ENCODE data around the gene RYR3.
A peak's percentile ranks its signal among the peaks of the same experiment; 100 is the strongest.

Gene RYR3

DNA sequence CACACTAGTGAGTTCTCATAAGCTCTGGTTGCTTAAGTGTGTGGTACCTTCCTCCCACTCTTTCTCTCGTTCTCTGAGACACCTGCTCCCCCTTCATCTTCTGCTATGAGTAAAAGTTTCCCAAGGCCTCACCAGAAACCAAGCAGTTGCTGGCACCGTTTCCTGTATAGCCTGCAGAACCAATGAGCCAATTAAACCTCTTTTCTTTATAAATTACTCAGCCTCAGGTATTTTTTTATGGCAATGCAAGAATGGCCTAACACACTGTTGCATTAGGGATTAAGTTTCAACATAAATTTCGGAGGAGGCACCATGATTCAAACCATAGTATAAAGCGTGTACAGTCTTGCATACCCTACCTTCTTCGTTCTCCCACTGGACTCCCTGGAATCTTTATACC lies 405.3 kb downstream of the RYR3 start:
- DNase-seq (ENCODE audit: low spot score) = no peak

DNA sequence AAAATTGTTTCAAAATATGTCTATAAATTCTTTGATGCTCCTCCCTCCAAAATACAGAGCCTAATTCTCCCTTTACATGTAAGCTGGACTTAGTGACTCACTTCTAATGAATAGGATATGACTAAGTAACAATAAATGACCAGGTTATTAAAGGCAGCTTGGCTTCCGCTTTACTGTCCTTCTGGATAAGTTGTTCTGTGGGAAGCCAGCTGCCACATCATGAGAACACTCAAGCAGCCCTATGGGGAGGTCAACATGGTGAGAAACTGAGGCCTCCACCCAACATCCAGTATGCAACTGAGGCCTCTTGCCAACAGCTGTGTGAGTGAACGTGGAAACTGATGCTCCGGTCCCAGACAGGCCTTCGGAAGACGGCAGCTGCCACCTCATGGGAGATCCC lies 410.2 kb downstream of the RYR3 start:
- no peak for DNase-seq (ENCODE audit: low spot score)

DNA sequence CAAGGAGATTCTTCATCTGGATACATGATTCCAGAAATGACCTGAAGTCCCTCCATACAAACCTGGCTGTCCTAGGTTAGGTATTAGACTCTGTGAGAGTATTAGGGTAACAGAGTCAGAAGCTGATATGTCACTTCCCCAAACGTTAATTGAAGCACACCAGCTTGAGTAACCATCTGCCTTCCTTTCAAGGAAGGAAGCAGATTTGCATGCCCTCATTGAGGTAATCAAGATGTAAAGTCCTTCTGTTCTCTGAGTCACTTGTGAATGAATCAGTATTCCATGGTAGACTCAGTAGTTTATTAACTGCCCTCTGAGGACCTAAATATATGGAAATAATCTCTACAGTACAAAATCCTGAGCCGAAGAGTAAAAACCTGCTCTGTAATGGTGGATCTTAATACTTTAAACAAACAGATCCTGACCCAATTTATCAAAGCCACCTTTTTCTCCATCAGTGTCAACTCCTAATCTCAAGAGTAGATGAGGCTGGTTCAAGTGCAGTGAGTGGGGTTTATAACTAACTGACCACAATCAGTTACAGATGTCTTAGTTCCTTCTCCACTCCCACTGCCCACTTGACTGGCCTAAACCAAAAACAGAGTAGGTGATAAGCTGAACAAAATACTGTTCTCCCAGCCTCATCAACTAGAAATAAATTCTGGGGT lies 411.4 kb downstream of the RYR3 start:
- no peak for DNase-seq (ENCODE audit: low spot score)

DNA sequence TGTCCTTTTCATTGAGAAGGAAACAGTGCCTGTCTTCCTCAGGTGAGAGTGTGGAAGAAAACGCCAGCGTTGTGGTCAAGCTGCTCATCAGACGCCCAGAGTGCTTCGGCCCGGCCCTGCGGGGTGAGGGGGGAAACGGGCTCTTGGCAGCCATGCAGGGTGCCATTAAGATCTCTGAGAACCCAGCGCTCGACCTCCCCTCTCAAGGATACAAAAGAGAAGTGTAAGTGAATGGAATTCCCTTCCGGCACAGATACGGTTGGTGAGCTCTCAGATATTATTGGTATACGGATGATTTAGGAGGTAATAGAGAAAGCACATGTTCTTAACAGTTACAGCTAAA lies 411.9 kb downstream of the RYR3 start:
- no peak for DNase-seq (ENCODE audit: low spot score)

DNA sequence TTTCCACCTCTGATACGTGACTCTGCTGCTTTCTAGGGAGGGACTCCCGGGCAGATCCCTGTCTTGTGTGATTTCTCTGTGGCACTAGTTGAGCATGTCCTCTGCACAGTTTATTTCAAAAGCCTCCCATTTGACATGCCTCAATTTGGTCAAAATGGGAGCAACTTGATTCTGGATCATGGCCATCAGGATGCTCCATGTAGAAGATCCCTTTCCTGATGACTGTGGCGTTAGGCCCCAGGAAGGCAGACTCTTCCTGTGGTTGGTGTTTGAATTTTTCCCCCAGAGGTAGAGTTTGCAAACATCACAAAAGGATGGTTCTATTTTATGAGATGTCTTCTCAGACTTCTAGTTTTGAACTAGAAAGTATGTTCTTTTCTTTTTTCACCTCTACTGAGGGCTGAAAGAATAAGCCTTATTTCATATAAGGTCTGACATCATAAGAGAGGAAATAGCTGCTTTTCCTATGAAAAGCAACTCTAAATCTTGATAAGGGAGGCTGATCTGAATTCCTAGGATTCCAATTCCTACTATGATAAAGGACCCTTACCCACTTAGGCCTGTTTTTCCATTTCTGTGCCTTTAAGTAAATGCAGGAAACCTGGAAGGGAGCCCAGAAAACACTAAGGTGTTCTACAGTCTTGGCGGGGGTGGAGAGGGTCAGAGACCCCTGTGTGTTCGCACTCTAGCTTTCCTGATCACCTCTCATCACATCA lies 413.7 kb downstream of the RYR3 start:
- DNase-seq (ENCODE audit: low spot score) = no peak

DNA sequence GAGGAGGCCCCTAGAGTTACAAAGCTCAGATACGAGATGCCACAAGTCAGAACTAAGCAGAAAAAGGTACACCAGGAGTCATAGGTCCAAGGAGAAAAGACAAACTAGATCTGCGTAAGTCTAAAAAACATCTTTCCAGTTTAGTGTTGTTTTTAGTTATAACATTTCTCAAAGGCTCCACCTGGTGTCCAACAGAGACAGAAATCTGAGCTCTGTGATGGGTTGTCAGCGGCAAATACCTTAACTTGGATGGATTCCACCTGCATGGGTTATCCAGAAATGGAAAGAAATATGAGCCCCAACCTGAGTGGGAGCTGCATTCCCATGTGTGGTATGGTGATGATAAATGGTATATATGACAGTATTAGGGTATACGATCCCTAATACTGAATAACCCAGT lies 418.9 kb downstream of the RYR3 start:
- no peak for DNase-seq (ENCODE audit: low spot score)

DNA sequence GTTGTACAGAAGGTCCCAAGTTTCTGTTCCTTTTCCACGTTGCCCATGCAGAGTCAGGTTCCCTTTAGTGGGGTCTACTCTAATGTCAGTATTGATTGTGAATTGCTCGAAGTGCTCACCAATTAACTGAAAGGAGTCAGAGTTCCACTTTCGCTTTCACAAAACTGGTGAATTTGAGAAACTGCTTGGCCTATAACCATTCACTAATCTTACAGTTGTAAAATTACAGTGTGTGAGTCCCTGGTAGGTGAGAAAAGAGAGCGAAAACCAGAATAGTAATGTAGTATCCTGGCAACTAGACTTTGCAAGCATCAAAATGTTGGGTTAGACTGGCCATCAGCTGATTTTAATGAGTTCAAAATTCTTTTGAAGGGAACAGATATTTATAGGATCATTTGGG lies 420.0 kb downstream of the RYR3 start:
- DNase-seq (ENCODE audit: low spot score) = no peak

DNA sequence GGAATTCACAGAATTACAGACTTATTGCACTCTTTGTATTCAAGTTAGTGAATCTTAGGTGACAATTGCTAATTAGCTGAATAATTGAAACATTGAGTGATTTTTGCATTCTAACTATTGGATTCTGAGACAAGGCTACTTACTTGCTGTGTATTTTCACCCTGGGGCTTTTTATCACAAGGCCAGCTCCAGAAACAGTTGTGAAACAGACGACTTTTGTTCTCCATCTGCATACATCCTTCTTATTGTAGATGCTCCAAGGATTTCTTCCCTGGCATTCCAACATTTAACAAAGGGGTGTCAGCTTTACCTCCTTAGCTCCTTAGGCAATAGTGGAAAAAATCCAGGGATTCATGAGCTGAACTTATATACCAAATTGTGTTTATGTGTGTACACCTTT lies 424.4 kb downstream of the RYR3 start:
- no peak for DNase-seq (ENCODE audit: low spot score)

DNA sequence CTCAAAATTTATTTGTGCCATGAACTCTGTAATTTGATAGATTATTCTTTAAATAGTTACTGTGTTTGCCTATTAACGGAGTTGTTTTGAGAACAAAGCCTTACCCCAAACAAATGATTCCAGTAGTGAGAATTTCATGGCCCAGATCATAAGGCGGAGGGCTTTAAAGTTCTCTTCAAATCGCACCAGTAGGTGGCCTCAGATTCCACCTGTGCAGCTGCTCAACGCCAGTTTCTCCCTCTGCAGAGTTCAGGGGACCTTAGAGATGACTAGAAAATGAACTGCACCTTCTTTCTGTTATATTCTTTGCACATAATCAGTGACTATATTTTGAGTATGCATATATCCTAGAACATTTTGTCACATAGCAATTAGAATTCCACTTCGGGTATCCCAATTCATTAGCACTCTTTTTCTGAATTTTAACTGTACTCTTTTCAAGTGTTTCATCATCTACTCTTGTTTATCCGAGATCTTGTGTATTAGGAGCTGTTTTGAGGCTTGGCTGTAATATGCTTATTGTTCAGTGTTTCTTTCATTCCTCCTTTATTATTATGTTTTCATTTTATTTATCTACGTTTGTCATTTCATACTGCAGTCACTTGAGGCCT lies 425.0 kb downstream of the RYR3 start:
- no peak for DNase-seq (ENCODE audit: low spot score)

DNA sequence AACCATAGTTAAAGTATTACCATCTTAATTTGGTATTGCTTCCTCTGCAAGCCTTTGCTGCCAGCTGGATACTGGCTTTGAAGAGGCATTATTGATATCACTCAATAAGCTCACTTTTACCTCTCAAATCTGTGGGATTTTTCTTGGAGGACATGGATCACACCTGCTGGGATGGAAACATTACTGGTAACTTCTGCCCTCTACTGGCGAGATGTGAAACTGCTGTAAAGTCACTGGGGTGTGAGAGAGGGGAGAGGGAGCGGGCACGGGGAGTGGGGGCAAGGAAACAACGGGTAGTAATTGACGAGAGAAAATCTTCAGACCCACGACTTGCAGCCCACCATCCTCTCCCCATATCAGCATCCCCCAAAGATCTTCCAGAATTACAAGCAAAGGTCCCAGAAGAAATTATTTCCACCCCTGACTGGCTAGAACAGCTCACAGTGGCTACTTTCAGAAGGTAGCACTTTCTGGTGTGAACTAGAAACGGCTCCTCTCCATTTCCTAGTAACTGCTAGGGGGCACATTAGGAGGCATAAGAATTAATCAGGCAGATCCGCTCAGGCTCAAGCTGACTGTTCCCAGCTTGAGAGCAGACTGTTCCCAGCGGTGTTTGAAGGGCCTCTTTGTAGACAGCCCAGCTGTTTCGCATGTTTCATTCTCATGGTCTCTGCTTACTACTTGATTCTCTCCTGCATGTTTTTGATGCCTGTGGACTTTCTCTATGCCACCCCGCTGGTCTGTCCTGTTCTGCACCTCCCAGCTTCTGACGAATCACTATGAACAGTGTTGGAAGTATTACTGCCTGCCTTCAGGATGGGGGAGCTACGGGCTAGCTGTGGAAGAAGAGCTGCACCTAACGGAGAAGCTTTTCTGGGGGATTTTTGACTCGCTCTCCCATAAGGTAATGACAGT lies 427.2 kb downstream of the RYR3 start:
- DNase-seq (ENCODE audit: low spot score) = peak; percentile 9

DNA sequence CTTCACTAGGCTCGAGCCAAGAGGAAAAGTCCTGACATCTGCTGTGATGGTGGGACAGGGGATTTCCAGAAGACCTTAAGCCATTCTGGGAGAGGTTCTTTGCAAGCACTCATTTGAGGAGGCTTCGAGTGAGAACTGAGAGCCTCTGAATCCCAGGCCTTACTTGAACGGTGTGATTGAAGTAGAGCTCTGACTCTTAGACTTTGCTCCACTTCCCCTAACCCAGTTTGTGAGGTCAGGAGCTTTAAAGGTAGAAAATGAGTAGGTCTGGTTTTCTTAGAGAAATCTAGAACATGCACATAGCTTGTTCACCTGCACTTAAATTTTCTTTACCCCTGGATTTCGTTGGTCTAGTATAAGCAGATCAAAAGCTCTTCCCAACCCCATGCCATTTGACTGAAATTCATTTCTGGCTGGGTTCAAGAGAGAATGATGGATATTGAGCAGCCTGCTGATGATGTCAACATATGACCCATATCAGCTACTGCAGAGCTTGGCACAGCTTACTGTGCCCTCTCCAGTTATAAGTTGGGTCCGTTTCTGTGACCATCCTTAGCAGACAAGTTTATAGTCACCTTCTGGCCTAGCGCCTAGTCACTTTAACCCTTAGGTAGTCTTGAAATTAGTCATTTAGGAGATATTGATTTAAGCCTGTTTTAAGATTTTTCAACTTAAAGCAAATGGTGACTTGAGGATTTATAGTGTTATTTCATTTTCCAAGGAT lies 428.3 kb downstream of the RYR3 start:
- DNase-seq (ENCODE audit: low spot score) = no peak

DNA sequence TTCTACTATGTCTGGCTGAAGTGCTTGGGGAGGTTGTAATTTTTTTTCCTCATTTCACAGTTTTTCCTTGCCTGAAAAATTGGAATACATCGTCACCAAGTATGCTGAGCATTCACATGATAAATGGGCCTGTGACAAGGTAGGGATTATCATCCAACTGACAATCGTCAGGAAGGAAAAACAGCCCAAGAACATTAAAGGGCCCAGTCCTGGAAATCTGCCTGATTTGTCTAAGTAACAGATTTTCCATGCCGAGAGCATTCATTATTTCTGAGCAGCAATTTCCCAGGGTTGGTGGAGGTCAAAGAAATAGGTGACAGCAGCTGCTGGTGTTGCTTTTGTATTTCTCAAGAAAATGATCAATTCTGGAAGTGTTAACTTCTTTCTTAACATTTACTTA lies 431.5 kb downstream of the RYR3 start:
- no peak for DNase-seq (ENCODE audit: low spot score)

DNA sequence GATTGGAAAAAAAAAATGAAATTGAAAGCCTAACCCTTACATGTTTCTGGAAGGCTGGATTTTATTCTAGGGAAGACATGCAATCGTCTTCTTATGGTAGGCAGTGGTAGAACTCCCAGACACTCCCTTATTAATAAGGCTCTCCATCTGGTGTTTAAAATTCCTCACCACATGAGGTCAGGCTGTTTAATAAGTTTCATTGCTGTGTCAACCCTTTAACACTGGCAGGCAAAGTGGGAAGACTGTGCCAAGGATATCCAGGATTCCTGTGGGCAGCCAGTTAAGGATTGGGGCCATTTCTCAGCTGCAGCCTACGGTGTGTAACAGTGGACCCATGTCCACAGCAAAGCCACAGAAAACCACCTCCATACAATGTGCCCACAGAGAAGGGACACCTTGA lies 432.0 kb downstream of the RYR3 start:
- no peak for DNase-seq (ENCODE audit: low spot score)

DNA sequence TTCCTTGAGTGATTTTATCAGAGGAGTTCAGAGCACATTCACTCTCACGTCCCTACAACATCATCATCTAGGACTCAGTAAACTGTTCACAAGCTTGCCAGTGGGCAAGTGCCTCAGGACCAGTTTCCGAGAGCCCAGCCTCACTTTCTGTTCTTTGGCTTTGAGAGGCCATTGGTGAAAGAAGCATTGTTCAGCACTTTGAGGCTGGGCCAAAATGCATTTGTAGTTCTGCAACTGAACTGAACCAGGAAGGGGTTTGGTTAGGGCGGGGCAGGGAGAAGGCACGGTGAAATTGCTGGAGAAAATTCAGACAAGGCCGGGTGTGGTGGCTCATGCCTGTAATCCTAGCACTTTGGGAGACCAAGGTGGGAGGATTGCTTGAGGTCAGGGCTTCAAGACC lies 435.4 kb downstream of the RYR3 start:
- no peak for DNase-seq (ENCODE audit: low spot score)

DNA sequence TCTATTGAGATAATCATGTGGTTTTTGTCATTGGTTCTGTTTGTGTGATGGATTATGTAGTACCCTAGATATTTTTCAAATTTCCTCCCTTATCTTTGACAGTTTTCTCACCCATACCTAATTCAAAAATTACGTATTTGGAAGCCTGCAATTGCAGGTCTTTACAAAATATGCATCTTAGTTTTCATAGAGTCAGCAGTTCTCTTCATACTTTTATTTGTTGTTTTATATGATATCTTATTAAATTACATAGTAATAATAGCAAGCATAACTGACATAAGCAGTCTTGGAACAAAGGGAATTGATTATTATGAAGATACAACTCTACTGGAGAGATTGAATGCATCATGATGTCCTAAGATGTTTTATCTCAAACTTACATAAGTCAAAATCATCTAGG lies 442.2 kb downstream of the RYR3 start:
- no peak for DNase-seq (ENCODE audit: low spot score)

DNA sequence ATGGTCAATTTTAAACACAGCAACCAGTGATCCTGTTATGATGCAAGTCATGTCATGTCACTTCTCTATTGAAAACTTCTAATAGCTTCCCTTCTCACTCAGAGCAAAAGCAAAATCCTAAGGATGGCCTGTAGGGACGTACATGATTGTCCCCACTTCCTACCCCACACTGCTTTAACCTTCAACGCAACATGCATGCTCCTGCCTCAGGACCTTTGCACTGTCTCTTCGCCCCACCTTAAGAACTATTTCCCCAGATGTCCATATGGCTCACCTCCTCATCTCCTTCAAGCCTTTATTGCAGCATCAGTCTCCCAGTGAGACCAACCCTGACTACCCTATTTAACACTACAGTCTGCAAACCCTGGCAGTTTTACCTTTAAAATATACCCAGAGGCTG lies 443.5 kb downstream of the RYR3 start:
- DNase-seq (ENCODE audit: low spot score) = no peak

DNA sequence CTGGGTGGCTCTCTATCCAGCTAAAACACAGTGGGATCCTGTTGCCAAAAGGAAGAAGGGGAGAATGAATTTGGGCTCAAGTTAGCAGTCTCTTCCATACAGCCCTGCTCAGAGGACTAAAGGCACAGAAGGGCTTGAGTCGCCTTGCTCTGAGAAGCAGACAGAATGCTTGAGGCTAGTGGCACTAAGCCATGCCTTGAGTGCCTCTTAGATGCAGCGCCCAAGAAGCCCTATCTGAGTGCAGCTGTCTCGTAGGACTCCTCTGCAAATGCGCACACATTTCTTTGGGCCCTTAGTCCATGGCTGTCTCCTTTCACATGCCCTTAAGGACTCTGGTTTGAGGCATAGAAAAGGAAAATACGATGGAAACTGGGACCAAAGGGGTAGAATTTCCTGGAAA lies 446.2 kb downstream of the RYR3 start:
- no peak for DNase-seq (ENCODE audit: low spot score)

DNA sequence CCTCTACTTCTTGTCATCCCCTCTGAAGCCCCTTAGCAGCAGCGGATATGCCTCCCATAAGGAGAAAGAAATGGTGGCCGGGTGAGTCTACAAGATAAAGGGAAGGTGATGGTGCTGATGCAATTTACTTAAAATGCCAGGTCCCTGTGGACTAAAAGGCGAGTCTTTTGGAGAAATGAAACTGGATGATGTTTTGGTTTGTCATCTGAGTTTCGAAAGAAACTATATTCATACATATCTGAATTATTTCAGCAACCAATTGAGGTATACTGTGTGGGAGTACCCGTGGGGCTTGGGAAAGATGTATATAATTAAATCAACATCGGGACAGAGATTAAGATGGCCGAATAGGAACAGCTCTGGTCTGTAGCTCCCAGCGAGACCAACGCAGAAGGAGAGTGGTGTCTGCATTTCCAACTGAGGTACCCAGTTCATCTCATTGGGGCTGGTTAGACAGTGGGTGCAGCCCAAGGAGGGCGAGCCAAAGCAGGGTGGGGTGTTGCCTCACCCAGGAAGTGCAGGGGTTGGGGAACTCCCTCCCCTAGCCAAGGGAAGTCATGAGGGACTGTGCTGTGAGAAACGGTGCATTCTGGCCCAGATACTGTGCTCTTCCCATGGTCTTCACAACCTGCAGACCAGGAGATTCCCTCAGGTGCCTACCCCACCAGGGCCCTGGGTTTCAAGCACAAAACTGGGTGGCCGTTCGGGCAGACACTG lies 446.9 kb downstream of the RYR3 start:
- no peak for DNase-seq (ENCODE audit: low spot score)

DNA sequence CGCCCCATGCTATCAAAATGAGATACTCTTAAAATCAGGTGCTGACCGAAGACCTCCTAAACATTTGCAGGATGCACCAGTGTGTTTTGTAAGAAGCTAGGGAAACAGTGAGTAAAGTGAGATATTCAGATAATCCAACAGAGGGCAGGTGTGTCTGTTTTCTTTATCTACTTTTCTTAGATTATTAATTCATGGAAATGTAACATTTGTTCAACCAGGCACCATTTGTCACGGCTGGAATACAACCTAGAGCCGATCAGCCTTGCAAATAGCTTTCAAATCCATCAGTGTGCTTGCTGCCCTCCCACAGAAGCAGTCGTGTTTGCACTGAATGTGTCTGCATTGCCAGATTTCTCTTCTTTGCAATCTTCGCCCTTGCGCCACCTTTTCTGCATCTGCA lies 455.6 kb downstream of the RYR3 start:
- no peak for DNase-seq (ENCODE audit: low spot score)

DNA sequence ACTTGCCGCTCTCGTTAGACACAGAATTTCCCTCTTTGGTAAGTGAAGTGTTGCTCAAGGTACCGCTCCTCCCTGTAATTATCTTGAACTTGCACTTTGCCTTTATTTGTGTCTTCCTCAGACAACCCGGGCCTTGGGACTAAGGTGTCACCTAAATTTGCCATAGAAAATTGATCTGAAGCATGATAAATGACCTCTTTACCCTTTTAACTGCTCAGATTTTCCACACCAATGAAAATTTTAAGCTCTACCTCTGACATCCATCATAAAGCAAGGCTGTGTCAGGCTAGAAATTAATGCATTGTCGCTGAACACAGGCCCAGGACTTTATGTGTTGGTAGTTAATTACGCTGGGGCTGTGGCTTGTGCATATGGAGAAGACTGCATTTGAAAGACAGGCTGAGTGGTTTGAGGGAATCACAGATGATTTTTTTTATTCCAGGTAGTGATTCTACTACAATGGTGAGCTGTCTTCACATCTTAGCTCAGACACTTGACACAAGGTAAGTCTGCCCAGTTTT lies 458.0 kb downstream of the RYR3 start:
- no peak for DNase-seq (ENCODE audit: low spot score)

DNA sequence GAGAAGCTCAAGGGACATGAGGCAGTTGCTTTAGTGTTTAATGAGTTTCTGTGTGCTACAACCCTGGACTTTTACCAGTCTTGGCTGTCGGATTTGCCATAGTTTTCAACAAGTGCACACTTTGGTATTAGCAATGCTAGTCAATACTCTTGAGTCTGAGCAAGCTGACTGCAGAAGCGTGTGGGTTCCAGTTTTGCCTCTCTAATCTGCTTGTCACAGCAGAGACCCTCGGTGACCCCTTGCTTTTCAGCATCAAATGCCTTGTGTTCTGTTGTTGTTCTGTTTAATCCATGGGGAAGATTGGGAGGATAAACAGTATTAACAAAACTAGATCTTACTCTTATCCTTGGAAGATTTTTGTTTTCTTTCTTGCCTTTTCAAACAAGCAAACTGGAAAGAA lies 463.2 kb downstream of the RYR3 start:
- no peak for DNase-seq (ENCODE audit: low spot score)
